Prostate gland (tissue), 2 donors: ENCODE results near the gene IKBKG.

ENCODE experiments used
- CTCF ChIP-seq, 4 experiments: fragments of 200-600 bp in 2 of 4; fragments of 450-650 bp in 2 of 4; sonication (generic) in 2 of 4; IDR thresholded peaks; 1 replicate in 3 of 4; 2 replicates in 1 of 4; pipeline ENCODE4 v1.5.1; 2016 to 2019; ENCODE audit warnings: antibody characterized with exemption in 4 of 4, mild to moderate bottlenecking in 2 of 4, moderate library complexity in 2 of 4
- POLR2A ChIP-seq: fragments of 450-650 bp; IDR thresholded peaks from one replicate; pipeline ENCODE4 v1.6.1; 2016; ENCODE audit warnings: antibody characterized with exemption, mild to moderate bottlenecking

GRCh38 chrX:154513716-154514115 is 33.7 kb upstream of the IKBKG start:
- TF ChIP-seq CTCF (IDR thresholded peaks at IDR 0.05), result no peak
- TF ChIP-seq POLR2A, result no peak
